ENCODE results near the gene NPC2.
"Not testable (repeated sequence)": the region's sequence is repeated elsewhere in the genome, so short reads cannot be mapped to it uniquely, and the experiment has no call there.

NPC2 gene

GRCh38 chr14:74492776-74493342 is at the start of gene NPC2:
Gene NPC2, minus strand, starts transcription at chr14:74493305. Its CDS starts 31 bp downstream, at chr14:74493274.
- no peak for DNase-seq

GRCh38 chr14:74542056-74542685 is 49.1 kb upstream of the NPC2 start:
- DNase-seq = no peak

- DNase-seq = no peak
These were observed 48.1 kb upstream of the NPC2 start for GRCh38 chr14:74541225-74541624.

GRCh38 chr14:74539503-74539902 is 46.4 kb upstream of the NPC2 start:
- DNase-seq = no peak

GRCh38 chr14:74538411-74539391 is 45.6 kb upstream of the NPC2 start:
- DNase-seq = no peak

- DNase-seq = not testable (repeated sequence)
These were observed 43.2 kb upstream of the NPC2 start for GRCh38 chr14:74536336-74536735.

GRCh38 chr14:74535756-74536325 is 42.7 kb upstream of the NPC2 start:
- DNase-seq = no peak

- no peak for DNase-seq
These were observed 40.5 kb upstream of the NPC2 start for GRCh38 chr14:74533576-74533975.

- DNase-seq = no peak
These were observed 39.1 kb upstream of the NPC2 start for GRCh38 chr14:74532246-74532645.

GRCh38 chr14:74531467-74531866 is 38.4 kb upstream of the NPC2 start:
- DNase-seq = no peak

GRCh38 chr14:74531006-74531405 is 37.9 kb upstream of the NPC2 start:
- no peak for DNase-seq

- DNase-seq = no peak
These were observed 35.8 kb upstream of the NPC2 start for GRCh38 chr14:74528886-74529285.

- no peak for DNase-seq
These were observed 35.3 kb upstream of the NPC2 start for GRCh38 chr14:74528406-74528805.

- DNase-seq = no peak
These were observed 34.7 kb upstream of the NPC2 start for GRCh38 chr14:74527736-74528280.

- no peak for DNase-seq
These were observed 33.9 kb upstream of the NPC2 start for GRCh38 chr14:74526854-74527585.

- DNase-seq = no peak
These were observed 32.3 kb upstream of the NPC2 start for GRCh38 chr14:74525361-74525851.

- no peak for DNase-seq
These were observed 31.7 kb upstream of the NPC2 start for GRCh38 chr14:74524812-74525135.

- no peak for DNase-seq
These were observed 31.1 kb upstream of the NPC2 start for GRCh38 chr14:74524076-74524811.

- no peak for DNase-seq
These were observed 29.6 kb upstream of the NPC2 start for GRCh38 chr14:74522740-74523139.

- no peak for DNase-seq
These were observed 28.7 kb upstream of the NPC2 start for GRCh38 chr14:74521756-74522155.

GRCh38 chr14:74519316-74520074 is 26.4 kb upstream of the NPC2 start:
- no peak for DNase-seq

All from stimulated activated CD4-positive, alpha-beta T cell treated with anti-CD3 and anti-CD28 coated beads, Interleukin-2, amount 100 ng/mL, for 48 hours (primary cell).